Measurements from ENCODE around the gene ACOX2.

ACOX2 gene

GRCh38 chr3:58482917-58483636 is 53.9 kb downstream of the ACOX2 start:
- Mint-ChIP-seq H3K27ac (no peak overlapping the region), H3K4me3 (no peak overlapping the region), H3K36me3 (no peaks in the 10 kb centered on the region), H3K9me3 (no peaks in the 10 kb centered on the region), H3K4me1 (peaks cover 20% of the 10 kb centered on the region)
- ATAC-seq, result peak; percentile 76
- no peak for DNase-seq (ENCODE audit: low spot score in 2 of 2)

- DNase-seq (ENCODE audit: low spot score in 2 of 2), result no peak
- Mint-ChIP-seq H3K4me1 (peaks cover 6% of the 10 kb centered on the region), H3K36me3 (no peaks in the 10 kb centered on the region), H3K27ac (no peak overlapping the region), H3K4me3 (no peak overlapping the region), H3K9me3 (no peaks in the 10 kb centered on the region)
- no peak for ATAC-seq
Measured at GRCh38 chr3:58480309-58480708, 56.7 kb downstream of the ACOX2 start.

- H3K9me3 Mint-ChIP-seq, result no peaks in the 10 kb centered on the region
- H3K36me3 Mint-ChIP-seq, result no peaks in the 10 kb centered on the region
- H3K4me1 Mint-ChIP-seq, result peaks cover 22% of the 10 kb centered on the region
- no peak overlapping the region for H3K27ac Mint-ChIP-seq
- H3K4me3 Mint-ChIP-seq, result no peak overlapping the region
- no peak for DNase-seq (ENCODE audit: low spot score in 2 of 2)
- ATAC-seq, result no peak
Measured at GRCh38 chr3:58478781-58479180, 58.2 kb downstream of the ACOX2 start.

- H3K4me3 Mint-ChIP-seq, result no peak overlapping the region
- DNase-seq (ENCODE audit: low spot score in 2 of 2) (no peak), ATAC-seq (no peak)
- H3K36me3 Mint-ChIP-seq, result no peaks in the 10 kb centered on the region
- no peak overlapping the region for H3K27ac Mint-ChIP-seq
- no peaks in the 10 kb centered on the region for H3K9me3 Mint-ChIP-seq
- H3K4me1 Mint-ChIP-seq, result peaks cover 55% of the 10 kb centered on the region
Measured at GRCh38 chr3:58474967-58475578, 61.9 kb downstream of the ACOX2 start.

- H3K36me3 Mint-ChIP-seq, result no peaks in the 10 kb centered on the region
- no peaks in the 10 kb centered on the region for H3K9me3 Mint-ChIP-seq
- H3K4me3 Mint-ChIP-seq, result no peak overlapping the region
- DNase-seq (ENCODE audit: low spot score in 2 of 2) (no peak), ATAC-seq (no peak)
- H3K4me1 Mint-ChIP-seq, result peaks cover 58% of the 10 kb centered on the region
- no peak overlapping the region for H3K27ac Mint-ChIP-seq
Measured at GRCh38 chr3:58474348-58474911, 62.6 kb downstream of the ACOX2 start.

- DNase-seq (ENCODE audit: low spot score in 2 of 2), result no peak
- peaks cover 58% of the 10 kb centered on the region for H3K4me1 Mint-ChIP-seq
- no peaks in the 10 kb centered on the region for H3K36me3 Mint-ChIP-seq
- H3K9me3 Mint-ChIP-seq, result no peaks in the 10 kb centered on the region
- no peak overlapping the region for H3K4me3 Mint-ChIP-seq
- no peak overlapping the region for H3K27ac Mint-ChIP-seq
- no peak for ATAC-seq
Measured at GRCh38 chr3:58473275-58473674, 63.7 kb downstream of the ACOX2 start.

- H3K4me3 Mint-ChIP-seq, result peak overlapping the region; percentile 30
- H3K36me3 Mint-ChIP-seq, result no peaks in the 10 kb centered on the region
- H3K27ac Mint-ChIP-seq, result no peak overlapping the region
- H3K4me1 Mint-ChIP-seq, result peaks cover 53% of the 10 kb centered on the region
- H3K9me3 Mint-ChIP-seq, result no peaks in the 10 kb centered on the region
- ATAC-seq (peak; percentile 98), DNase-seq (ENCODE audit: low spot score in 2 of 2) (peak; percentile 35 to 82)
Measured at GRCh38 chr3:58471025-58471887, 65.7 kb downstream of the ACOX2 start.

GRCh38 chr3:58470363-58471024 is 66.5 kb downstream of the ACOX2 start:
- H3K4me1 Mint-ChIP-seq, result peaks cover 53% of the 10 kb centered on the region
- H3K4me3 Mint-ChIP-seq, result peak overlapping the region; percentile 30
- DNase-seq (ENCODE audit: low spot score in 2 of 2) (no peak), ATAC-seq (no peak)
- no peak overlapping the region for H3K27ac Mint-ChIP-seq
- no peaks in the 10 kb centered on the region for H3K9me3 Mint-ChIP-seq
- no peaks in the 10 kb centered on the region for H3K36me3 Mint-ChIP-seq

- no peak overlapping the region for H3K4me3 Mint-ChIP-seq
- no peaks in the 10 kb centered on the region for H3K9me3 Mint-ChIP-seq
- DNase-seq (ENCODE audit: low spot score in 2 of 2), result no peak
- H3K36me3 Mint-ChIP-seq, result no peaks in the 10 kb centered on the region
- H3K27ac Mint-ChIP-seq, result no peak overlapping the region
- no peak for ATAC-seq
- H3K4me1 Mint-ChIP-seq, result peaks cover 40% of the 10 kb centered on the region
Measured at GRCh38 chr3:58469096-58469495, 67.9 kb downstream of the ACOX2 start.

GRCh38 chr3:58466899-58467563 is 70.0 kb downstream of the ACOX2 start:
- peaks cover 36% of the 10 kb centered on the region for H3K4me1 Mint-ChIP-seq
- H3K36me3 Mint-ChIP-seq, result peaks cover 5% of the 10 kb centered on the region
- no peaks in the 10 kb centered on the region for H3K9me3 Mint-ChIP-seq
- no peak overlapping the region for H3K27ac Mint-ChIP-seq
- H3K4me3 Mint-ChIP-seq, result no peak overlapping the region
- no peak for ATAC-seq
- no peak for DNase-seq (ENCODE audit: low spot score in 2 of 2)

- H3K9me3 Mint-ChIP-seq, result no peaks in the 10 kb centered on the region
- H3K4me1 Mint-ChIP-seq, result peaks cover 14% of the 10 kb centered on the region
- no peak overlapping the region for H3K4me3 Mint-ChIP-seq
- no peak for DNase-seq (ENCODE audit: low spot score in 2 of 2)
- ATAC-seq, result peak; percentile 38
- no peak overlapping the region for H3K27ac Mint-ChIP-seq
- H3K36me3 Mint-ChIP-seq, result peaks cover 5% of the 10 kb centered on the region
Measured at GRCh38 chr3:58464866-58465265, 72.1 kb downstream of the ACOX2 start.

- Mint-ChIP-seq H3K36me3 (peaks cover 5% of the 10 kb centered on the region), H3K9me3 (no peaks in the 10 kb centered on the region), H3K4me1 (peaks cover 14% of the 10 kb centered on the region), H3K27ac (peak overlapping the region; percentile 53), H3K4me3 (no peak overlapping the region)
- no peak for DNase-seq (ENCODE audit: low spot score in 2 of 2)
- no peak for ATAC-seq
Measured at GRCh38 chr3:58463942-58464271, 73.1 kb downstream of the ACOX2 start.

- DNase-seq (ENCODE audit: low spot score in 2 of 2), result peak; percentile 60 to 88
- H3K4me1 Mint-ChIP-seq, result peaks cover 14% of the 10 kb centered on the region
- H3K36me3 Mint-ChIP-seq, result peaks cover 5% of the 10 kb centered on the region
- peak; percentile 100 for ATAC-seq
- H3K4me3 Mint-ChIP-seq, result no peak overlapping the region
- peak overlapping the region; percentile 53 for H3K27ac Mint-ChIP-seq
- H3K9me3 Mint-ChIP-seq, result no peaks in the 10 kb centered on the region
Measured at GRCh38 chr3:58463181-58463941, 73.6 kb downstream of the ACOX2 start.

GRCh38 chr3:58462829-58463180 is 74.2 kb downstream of the ACOX2 start:
- H3K4me3 Mint-ChIP-seq, result no peak overlapping the region
- no peaks in the 10 kb centered on the region for H3K9me3 Mint-ChIP-seq
- H3K36me3 Mint-ChIP-seq, result peaks cover 5% of the 10 kb centered on the region
- no peak for DNase-seq (ENCODE audit: low spot score in 2 of 2)
- ATAC-seq, result no peak
- no peak overlapping the region for H3K27ac Mint-ChIP-seq
- peaks cover 14% of the 10 kb centered on the region for H3K4me1 Mint-ChIP-seq
